ENCODE results near the gene PACRG. TPM values are rescaled to one million over a fixed set of nuclear protein-coding genes. Genes with fewer than 3 reads are reported as not detected.

PACRG gene
- total and polyA plus RNA-seq, 2 of the 13 experiments (the other 11 are each of a cell fraction or from before 2014, with no cell fraction given) = 0.13 TPM; not detected in 1

GRCh38 chr6:162753775-162754174 lies 26.0 kb downstream of the PACRG start (continued):
- TF ChIP-seq, protein P1, sequence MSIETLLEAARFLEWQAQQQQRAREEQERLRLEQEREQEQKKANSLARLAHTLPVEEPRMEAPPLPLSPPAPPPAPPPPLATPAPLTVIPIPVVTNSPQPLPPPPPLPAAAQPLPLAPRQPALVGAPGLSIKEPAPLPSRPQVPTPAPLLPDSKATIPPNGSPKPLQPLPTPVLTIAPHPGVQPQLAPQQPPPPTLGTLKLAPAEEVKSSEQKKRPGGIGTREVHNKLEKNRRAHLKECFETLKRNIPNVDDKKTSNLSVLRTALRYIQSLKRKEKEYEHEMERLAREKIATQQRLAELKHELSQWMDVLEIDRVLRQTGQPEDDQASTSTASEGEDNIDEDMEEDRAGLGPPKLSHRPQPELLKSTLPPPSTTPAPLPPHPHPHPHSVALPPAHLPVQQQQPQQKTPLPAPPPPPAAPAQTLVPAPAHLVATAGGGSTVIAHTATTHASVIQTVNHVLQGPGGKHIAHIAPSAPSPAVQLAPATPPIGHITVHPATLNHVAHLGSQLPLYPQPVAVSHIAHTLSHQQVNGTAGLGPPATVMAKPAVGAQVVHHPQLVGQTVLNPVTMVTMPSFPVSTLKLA (IDR thresholded peaks at IDR 0.05) = no peak
- TF ChIP-seq ZSCAN31 (CRISPR knock-in tag; IDR thresholded peaks at IDR 0.05; ENCODE audit: low read depth) (no peak), ZNF616 (CRISPR knock-in tag; IDR thresholded peaks at IDR 0.05; ENCODE audit: low read depth) (no peak), ZBTB4 (CRISPR knock-in tag; IDR thresholded peaks at IDR 0.05; ENCODE audit: borderline replicate concordance) (no peak), GRHL1 (CRISPR knock-in tag; conservative IDR thresholded peaks at IDR 0.05) (no peak), TBP (CRISPR knock-in tag; IDR thresholded peaks at IDR 0.05) (no peak)

DNA sequence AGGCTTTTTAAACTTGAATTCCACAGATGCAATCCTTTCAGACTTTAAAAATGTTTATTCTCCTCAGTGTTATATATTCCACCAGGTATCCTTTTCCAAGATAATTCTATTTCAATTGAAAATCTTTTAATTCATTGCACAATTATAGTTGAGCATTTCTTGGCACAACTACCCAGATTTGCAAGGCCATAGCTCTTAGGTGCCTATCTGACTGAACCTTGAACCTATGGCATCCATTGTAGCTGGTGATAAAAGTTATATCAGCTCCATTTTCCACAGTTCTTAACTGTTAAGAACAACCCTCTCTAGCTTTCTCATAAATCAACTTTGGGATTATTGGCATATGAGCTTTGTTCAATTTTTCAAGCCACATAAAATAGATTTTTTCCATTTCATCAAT lies 42.4 kb downstream of the PACRG start:
- no peaks in the 10 kb centered on the region for H3K79me2 ChIP-seq (ENCODE audit: insufficient read depth, low read length)
- H3K27me3 ChIP-seq (ENCODE audit: control insufficient read depth in 1 of 2, insufficient read depth in 2 of 2, low read length in 2 of 2) = no peaks in the 10 kb centered on the region
- ChIA-PET CTCF (ENCODE audit: low intra/inter-chr PET ratio, low total read pairs) (no interaction called here), POLR2A (no interaction called here)
- H3K9me3 ChIP-seq (ENCODE audit: low read length) = peaks cover 22% of the 10 kb centered on the region
- DNase-seq (ENCODE audit: low spot score) = no peak
- ATAC-seq = no peak
- no peak overlapping the region for H3K4me3 ChIP-seq (replicated peaks in 1 of 3; ENCODE audit: insufficient read depth in 1 of 3, low read depth in 2 of 3, low read length in 3 of 3)
- no peaks in the 10 kb centered on the region for H4K20me1 ChIP-seq (ENCODE audit: insufficient read depth, low read length)
- no peak overlapping the region for H3K27ac ChIP-seq (ENCODE audit: extremely low read length, insufficient read depth, low read length)
- no peak overlapping the region for H2AFZ ChIP-seq (ENCODE audit: low read length)
- FAIRE-seq = no peak
- no peak overlapping the region for H3K9ac ChIP-seq (ENCODE audit: insufficient read depth, low read depth, low read length)
- intact Hi-C loops (cut with micrococcal nuclease; ENCODE audit: unreplicated experiment) (no loop called here), in situ Hi-C loops (cut with HindIII; ENCODE audit: extremely low pct_ligation_motif_present, low pct_unique_long_range_greater_than_20kb) (no loop called here)
- H3K4me1 ChIP-seq (ENCODE audit: insufficient read depth, low read length) = no peaks in the 10 kb centered on the region
- BruUV-seq (replicated peaks) = no TSS peak
- H3K36me3 ChIP-seq (replicated peaks in 1 of 2; ENCODE audit: control insufficient read depth in 1 of 2, insufficient read depth in 2 of 2, low read length in 2 of 2) = no peaks in the 10 kb centered on the region
- H3K4me2 ChIP-seq (ENCODE audit: low read depth, low read length) = no peak overlapping the region
- TF ChIP-seq ZNF253 (CRISPR knock-in tag; IDR thresholded peaks at IDR 0.05; ENCODE audit: borderline replicate concordance) (no peak), ZNF441 (CRISPR knock-in tag; IDR thresholded peaks at IDR 0.05; ENCODE audit: borderline replicate concordance) (no peak), SP1 (IDR thresholded peaks at IDR 0.05) (no peak), SP1 (CRISPR knock-in tag; IDR thresholded peaks at IDR 0.05) (no peak), HOXA5 (CRISPR knock-in tag; IDR thresholded peaks at IDR 0.05) (no peak), ZNF138 (CRISPR knock-in tag; IDR thresholded peaks at IDR 0.05; ENCODE audit: low read depth) (no peak), ARNT (IDR thresholded peaks at IDR 0.05) (no peak)
- TF ChIP-seq, protein P2, sequence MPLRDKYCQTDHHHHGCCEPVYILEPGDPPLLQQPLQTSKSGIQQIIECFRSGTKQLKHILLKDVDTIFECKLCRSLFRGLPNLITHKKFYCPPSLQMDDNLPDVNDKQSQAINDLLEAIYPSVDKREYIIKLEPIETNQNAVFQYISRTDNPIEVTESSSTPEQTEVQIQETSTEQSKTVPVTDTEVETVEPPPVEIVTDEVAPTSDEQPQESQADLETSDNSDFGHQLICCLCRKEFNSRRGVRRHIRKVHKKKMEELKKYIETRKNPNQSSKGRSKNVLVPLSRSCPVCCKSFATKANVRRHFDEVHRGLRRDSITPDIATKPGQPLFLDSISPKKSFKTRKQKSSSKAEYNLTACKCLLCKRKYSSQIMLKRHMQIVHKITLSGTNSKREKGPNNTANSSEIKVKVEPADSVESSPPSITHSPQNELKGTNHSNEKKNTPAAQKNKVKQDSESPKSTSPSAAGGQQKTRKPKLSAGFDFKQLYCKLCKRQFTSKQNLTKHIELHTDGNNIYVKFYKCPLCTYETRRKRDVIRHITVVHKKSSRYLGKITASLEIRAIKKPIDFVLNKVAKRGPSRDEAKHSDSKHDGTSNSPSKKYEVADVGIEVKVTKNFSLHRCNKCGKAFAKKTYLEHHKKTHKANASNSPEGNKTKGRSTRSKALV (CRISPR knock-in tag; IDR thresholded peaks at IDR 0.05) = no peak
- TF ChIP-seq, protein P3, sequence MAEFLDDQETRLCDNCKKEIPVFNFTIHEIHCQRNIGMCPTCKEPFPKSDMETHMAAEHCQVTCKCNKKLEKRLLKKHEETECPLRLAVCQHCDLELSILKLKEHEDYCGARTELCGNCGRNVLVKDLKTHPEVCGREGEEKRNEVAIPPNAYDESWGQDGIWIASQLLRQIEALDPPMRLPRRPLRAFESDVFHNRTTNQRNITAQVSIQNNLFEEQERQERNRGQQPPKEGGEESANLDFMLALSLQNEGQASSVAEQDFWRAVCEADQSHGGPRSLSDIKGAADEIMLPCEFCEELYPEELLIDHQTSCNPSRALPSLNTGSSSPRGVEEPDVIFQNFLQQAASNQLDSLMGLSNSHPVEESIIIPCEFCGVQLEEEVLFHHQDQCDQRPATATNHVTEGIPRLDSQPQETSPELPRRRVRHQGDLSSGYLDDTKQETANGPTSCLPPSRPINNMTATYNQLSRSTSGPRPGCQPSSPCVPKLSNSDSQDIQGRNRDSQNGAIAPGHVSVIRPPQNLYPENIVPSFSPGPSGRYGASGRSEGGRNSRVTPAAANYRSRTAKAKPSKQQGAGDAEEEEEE (CRISPR knock-in tag; IDR thresholded peaks at IDR 0.05; ENCODE audit: borderline replicate concordance) = no peak
